DND-41 (cell line): ENCODE measurements around the gene CDK8.

Experiments
- ATAC-seq: fragments of 200-7000 bp; cut with Tn5 transposase; 3 replicates; pipeline ENCODE4 v1.9.1; 2021; ENCODE audit warnings: low read depth; ENCODE audit not compliant: insufficient read depth
- DNase-seq: peaks from one replicate; pipeline ENCODE4 v3.0.0-alpha.2; 2020
- H2AFZ ChIP-seq: 2 replicates; pipeline ENCODE4 v1.6.0; 2012; ENCODE audit warnings: low read depth, low read length
- H3K27ac ChIP-seq: 2 replicates; pipeline ENCODE4 v1.5.1; 2012; ENCODE audit warnings: low read length, inconsistent platforms
- H3K27me3 ChIP-seq: fragments of 200-600 bp; sonication (generic); 2 replicates; pipeline ENCODE4 v1.6.0; 2012; ENCODE audit warnings: low read length, mild to moderate bottlenecking, inconsistent platforms; ENCODE audit not compliant: insufficient read depth, poor library complexity
- H3K36me3 ChIP-seq: 2 replicates; pipeline ENCODE4 v1.5.1; 2012; ENCODE audit warnings: low read length, inconsistent platforms; ENCODE audit not compliant: insufficient read depth
- H3K4me1 ChIP-seq: 2 replicates; pipeline ENCODE4 v1.5.1; 2012; ENCODE audit warnings: mild to moderate bottlenecking, low read length; ENCODE audit not compliant: insufficient read depth
- H3K4me2 ChIP-seq: 2 replicates; pipeline ENCODE4 v1.6.0; 2012; ENCODE audit warnings: mild to moderate bottlenecking, moderate library complexity, low read length, inconsistent platforms; ENCODE audit not compliant: insufficient read depth
- H3K4me3 ChIP-seq, 2 experiments: fragments of 200-600 bp in 1 of 2; shearing (Covaris generic) in 1 of 2; 2 replicates each; pipeline ENCODE4 v1.5.1; 2012 to 2016; ENCODE audit warnings: inconsistent platforms in 2 of 2, low read length in 2 of 2, mild to moderate bottlenecking in 2 of 2, low read depth in 1 of 2, moderate library complexity in 1 of 2
- H3K79me2 ChIP-seq: 2 replicates; pipeline ENCODE4 v1.6.0; 2012; ENCODE audit warnings: low read length, inconsistent platforms; ENCODE audit not compliant: insufficient read depth
- H3K9ac ChIP-seq: 2 replicates; pipeline ENCODE4 v1.6.0; 2012; ENCODE audit warnings: low read depth, mild to moderate bottlenecking, inconsistent platforms, low read length, moderate library complexity
- H3K9me3 ChIP-seq: 2 replicates; pipeline ENCODE4 v1.5.1; 2012; ENCODE audit warnings: low read length, moderate library complexity, mild to moderate bottlenecking, inconsistent platforms; ENCODE audit not compliant: insufficient read depth, severe bottlenecking
- H4K20me1 ChIP-seq: 2 replicates; pipeline ENCODE4 v1.6.0; 2012; ENCODE audit warnings: low read length; ENCODE audit not compliant: insufficient read depth
- CTCF ChIP-seq: IDR thresholded peaks from 2 replicates; pipeline ENCODE4 v1.5.1; 2012; ENCODE audit warnings: borderline replicate concordance, low read length, moderate library complexity, mild to moderate bottlenecking; ENCODE audit not compliant: poor library complexity, severe bottlenecking; ENCODE audit errors: extremely low read depth
- EZH2 ChIP-seq: IDR thresholded peaks from 3 replicates; pipeline ENCODE4 v1.6.1; 2012; ENCODE audit warnings: borderline replicate concordance, low read depth, mild to moderate bottlenecking, moderate library complexity, low read length, inconsistent platforms; ENCODE audit not compliant: severe bottlenecking

CDK8 gene

GRCh38 chr13:26255691-26256277 is 1.9 kb downstream of the CDK8 start:
- DNase-seq (no peak), ATAC-seq (no peak)
- TF ChIP-seq EZH2 (no peak), CTCF (peak; percentile 33)
- Histone ChIP-seq H3K79me2 (peaks cover 68% of the 10 kb centered on the region), H3K4me1 (peaks cover 29% of the 10 kb centered on the region), H3K9me3 (no peaks in the 10 kb centered on the region), H3K27me3 (no peaks in the 10 kb centered on the region), H3K4me3 (peak overlapping the region; percentile 70 to 77; a peak in 2 of 4 replicates), H4K20me1 (peaks cover 40% of the 10 kb centered on the region; the same call in 1 of the 2 replicates), H3K36me3 (no peaks in the 10 kb centered on the region), H3K9ac (peak overlapping the region; percentile 68), H3K27ac (no peak overlapping the region), H3K4me2 (peak overlapping the region; percentile 67), H2AFZ (no peak overlapping the region)

- TF ChIP-seq CTCF = no peak
- no peak overlapping the region; a peak in 1 of 4 replicates for H3K4me3 ChIP-seq
- H3K9me3 ChIP-seq = no peaks in the 10 kb centered on the region
- H2AFZ ChIP-seq = no peak overlapping the region
- no peaks in the 10 kb centered on the region for H3K36me3 ChIP-seq
- DNase-seq = no peak
- peaks cover 29% of the 10 kb centered on the region for H3K4me1 ChIP-seq
- no peaks in the 10 kb centered on the region for H3K27me3 ChIP-seq
- H3K4me2 ChIP-seq = peak overlapping the region; percentile 67; the same call in 1 of the 2 replicates
- H3K79me2 ChIP-seq = peaks cover 81% of the 10 kb centered on the region
- peaks cover 50% of the 10 kb centered on the region; the same call in 1 of the 2 replicates for H4K20me1 ChIP-seq
- ATAC-seq = no peak
- H3K9ac ChIP-seq = no peak overlapping the region
- no peak overlapping the region for H3K27ac ChIP-seq
These were observed 3.1 kb downstream of the CDK8 start for GRCh38 chr13:26257049-26257448.

- no peak overlapping the region for H3K27ac ChIP-seq
- no peak overlapping the region for H3K4me2 ChIP-seq
- H3K79me2 ChIP-seq = peaks cover 98% of the 10 kb centered on the region
- H4K20me1 ChIP-seq = peaks cover 61% of the 10 kb centered on the region
- no peak overlapping the region for H3K4me3 ChIP-seq
- no peaks in the 10 kb centered on the region for H3K36me3 ChIP-seq
- ATAC-seq = no peak
- H3K9ac ChIP-seq = no peak overlapping the region
- H3K27me3 ChIP-seq = no peaks in the 10 kb centered on the region
- TF ChIP-seq CTCF (no peak), EZH2 (no peak)
- H3K9me3 ChIP-seq = no peaks in the 10 kb centered on the region
- DNase-seq = no peak
- H2AFZ ChIP-seq = no peak overlapping the region
- H3K4me1 ChIP-seq = peaks cover 21% of the 10 kb centered on the region
These were observed 5.7 kb downstream of the CDK8 start for GRCh38 chr13:26259634-26260033.
